H1 (cell line): ENCODE results near the gene SNED1. TPM values are rescaled to one million over a fixed set of nuclear protein-coding genes. Genes with fewer than 3 reads are reported as not detected.

ENCODE experiments used
- CTCF ChIA-PET: fragments of 300-600 bp; sonication (Branson Sonifier 250); formaldehyde crosslinking; loops from one replicate; lab custom pipeline; 2021; ENCODE audit not compliant: partially characterized antibody; lab: Charles Lee
- POLR2A ChIA-PET: fragments of 300-600 bp; sonication (Branson Sonifier 250); formaldehyde crosslinking; loops from one replicate; lab custom pipeline; 2021; ENCODE audit warnings: inconsistent platforms; ENCODE audit not compliant: partially characterized antibody; lab: Charles Lee
- DNase-seq, 2 experiments: peaks; one replicate each; pipeline versions ENCODE4 v3.0.0 to v3.0.0-alpha.2; 2010 to 2022; ENCODE audit warnings: low spot score in 2 of 2, low read depth in 1 of 2, mixed read lengths in 1 of 2
- FAIRE-seq: peaks from 2 replicates; lab custom pipeline; 2011; peaks lifted over from hg19 to GRCh38; lab: Jason Lieb, UNC
- H2AFZ ChIP-seq: 2 replicates; pipeline ENCODE4 v1.8.1; 2012; ENCODE audit warnings: low read length, inconsistent platforms
- H2AK5ac ChIP-seq: 2 replicates; pipeline ENCODE4 v1.6.1; 2013; ENCODE audit warnings: low read depth, low read length
- H2BK120ac ChIP-seq: replicated peaks from 2 replicates; pipeline ENCODE3; 2013; ENCODE audit warnings: low read depth, low read length, inconsistent platforms
- H2BK12ac ChIP-seq: 2 replicates; pipeline ENCODE4 v1.6.1; 2013; ENCODE audit warnings: low read depth, low read length
- H2BK15ac ChIP-seq: 2 replicates; pipeline ENCODE4 v1.6.1; 2013; ENCODE audit warnings: low read length
- H2BK20ac ChIP-seq: 2 replicates; pipeline ENCODE4 v1.6.1; 2013; ENCODE audit warnings: low read length
- H2BK5ac ChIP-seq: 2 replicates; pipeline ENCODE4 v1.6.1; 2013; ENCODE audit warnings: low read depth, low read length
- H3K14ac ChIP-seq: 2 replicates; pipeline ENCODE4 v1.6.1; 2013; ENCODE audit warnings: inconsistent platforms; ENCODE audit not compliant: insufficient read length
- H3K18ac ChIP-seq: 2 replicates; pipeline ENCODE4 v1.6.1; 2013; ENCODE audit warnings: low read length; ENCODE audit errors: extremely low read depth
- H3K23ac ChIP-seq: 2 replicates; pipeline ENCODE4 v1.6.1; 2013; ENCODE audit warnings: inconsistent platforms; ENCODE audit not compliant: insufficient read length
- H3K23me2 ChIP-seq: 2 replicates; pipeline ENCODE4 v1.6.1; 2013; ENCODE audit warnings: low read depth, low read length
- H3K27ac ChIP-seq: 2 replicates; pipeline ENCODE4 v1.6.1; 2011; ENCODE audit warnings: low read depth, low read length, inconsistent platforms
- H3K27me3 ChIP-seq, 4 experiments: replicated peaks in 1 of 4; 1 replicate in 1 of 4; 2 replicates in 3 of 4; pipeline versions ENCODE4 v1.6.1 to v1.8.1; 2011 to 2013; ENCODE audit warnings: low read length in 3 of 4, mild to moderate bottlenecking in 3 of 4, inconsistent platforms in 2 of 4, mixed read lengths in 2 of 4, moderate library complexity in 1 of 4; ENCODE audit not compliant: control insufficient read depth in 3 of 4, insufficient read depth in 3 of 4; ENCODE audit errors: extremely low read depth in 1 of 4
- H3K36me3 ChIP-seq, 4 experiments: 2 replicates each; pipeline versions ENCODE4 v1.6.1 to v1.8.1; 2011 to 2013; ENCODE audit warnings: mild to moderate bottlenecking in 4 of 4, low read length in 3 of 4, moderate library complexity in 2 of 4, control low read depth in 1 of 4, inconsistent platforms in 1 of 4; ENCODE audit not compliant: insufficient read depth in 4 of 4, control insufficient read depth in 2 of 4
- H3K4ac ChIP-seq: replicated peaks from 2 replicates; pipeline ENCODE3; 2013; ENCODE audit warnings: low read length, low read depth, mixed read lengths, inconsistent platforms; ENCODE audit not compliant: insufficient read length
- H3K4me1 ChIP-seq, 4 experiments: replicated peaks in 1 of 4; 1 replicate in 1 of 4; 2 replicates in 3 of 4; pipeline versions ENCODE4 v1.6.1 to v1.8.1; 2011 to 2013; ENCODE audit warnings: low read length in 3 of 4, inconsistent platforms in 2 of 4, mixed read lengths in 1 of 4; ENCODE audit not compliant: insufficient read depth in 4 of 4, control insufficient read depth in 3 of 4
- H3K4me2 ChIP-seq, 2 experiments: 2 replicates each; pipeline versions ENCODE4 v1.6.1 to v1.8.1; 2011 to 2013; ENCODE audit warnings: low read depth in 2 of 2, low read length in 2 of 2, control low read depth in 1 of 2, inconsistent platforms in 1 of 2, mild to moderate bottlenecking in 1 of 2; ENCODE audit not compliant: insufficient read depth in 1 of 2
- H3K4me3 ChIP-seq, 4 experiments: fragments of 200-600, 300-600 bp in 1 of 4; sonication (generic), shearing (Covaris generic), sonication (Bioruptor Twin) in 1 of 4; 2 replicates each; pipeline versions ENCODE4 v1.5.1 to v1.8.1; 2011 to 2016; ENCODE audit warnings: low read length in 4 of 4, low read depth in 3 of 4, control low read depth in 2 of 4, inconsistent platforms in 2 of 4, mild to moderate bottlenecking in 2 of 4, mixed read lengths in 1 of 4, moderate library complexity in 1 of 4; ENCODE audit not compliant: insufficient read depth in 2 of 4; ENCODE audit errors: extremely low read depth in 1 of 4
- H3K56ac ChIP-seq: replicated peaks from 2 replicates; pipeline ENCODE3; 2013; ENCODE audit warnings: low read depth, mild to moderate bottlenecking, mixed read lengths, low read length, inconsistent platforms; ENCODE audit not compliant: insufficient read length
- H3K79me1 ChIP-seq: 2 replicates; pipeline ENCODE4 v1.6.1; 2013; ENCODE audit warnings: low read depth, low read length, control low read depth
- H3K79me2 ChIP-seq, 2 experiments: 2 replicates each; pipeline versions ENCODE4 v1.6.1 to v1.8.1; 2012 to 2013; ENCODE audit warnings: low read length in 2 of 2, mild to moderate bottlenecking in 2 of 2, inconsistent platforms in 1 of 2; ENCODE audit not compliant: insufficient read depth in 2 of 2, control insufficient read depth in 1 of 2
- H3K9ac ChIP-seq, 4 experiments: replicated peaks in 1 of 4; 1 replicate in 1 of 4; 2 replicates in 3 of 4; pipeline versions ENCODE4 v1.6.1 to v1.8.1; 2011 to 2013; ENCODE audit warnings: low read depth in 3 of 4, low read length in 3 of 4, control low read depth in 2 of 4, mild to moderate bottlenecking in 2 of 4, moderate library complexity in 2 of 4, inconsistent platforms in 1 of 4; ENCODE audit errors: extremely low read depth in 1 of 4
- H3K9me3 ChIP-seq, 2 experiments: 2 replicates each; pipeline versions ENCODE4 v1.6.1 to v1.8.1; 2012 to 2013; ENCODE audit warnings: mild to moderate bottlenecking in 2 of 2, moderate library complexity in 2 of 2, control low read depth in 1 of 2, inconsistent platforms in 1 of 2, low read depth in 1 of 2, low read length in 1 of 2, mixed read lengths in 1 of 2; ENCODE audit not compliant: insufficient read depth in 2 of 2
- H4K20me1 ChIP-seq, 2 experiments: replicated peaks in 1 of 2; 2 replicates each; pipeline versions ENCODE3 to v1.8.1; 2011 to 2013; ENCODE audit warnings: inconsistent platforms in 2 of 2, low read length in 2 of 2, mild to moderate bottlenecking in 1 of 2; ENCODE audit not compliant: insufficient read depth in 2 of 2, control insufficient read depth in 1 of 2
- H4K5ac ChIP-seq: 2 replicates; pipeline ENCODE4 v1.6.1; 2013; ENCODE audit warnings: low read length, low read depth, mixed read lengths, inconsistent platforms; ENCODE audit not compliant: insufficient read length
- H4K8ac ChIP-seq: 2 replicates; pipeline ENCODE4 v1.8.0; 2013; ENCODE audit warnings: mild to moderate bottlenecking, moderate library complexity, low read length, inconsistent platforms; ENCODE audit not compliant: insufficient read depth; ENCODE audit errors: extremely low read depth
- H4K91ac ChIP-seq: replicated peaks from 2 replicates; pipeline ENCODE3; 2013; ENCODE audit warnings: low read length, mixed read lengths, inconsistent platforms; ENCODE audit not compliant: insufficient read length
- ASH2L ChIP-seq: fragments of 200-600, 300-600 bp; sonication (generic); IDR thresholded peaks from one replicate; pipeline ENCODE4 v1.7.1; 2017; ENCODE audit warnings: low read length
- BCL11A ChIP-seq, 2 experiments: IDR thresholded peaks; one replicate each; pipeline ENCODE4 v1.6.1; 2011; ENCODE audit warnings: low read depth in 2 of 2, low read length in 2 of 2, mild to moderate bottlenecking in 2 of 2
- BRCA1 ChIP-seq: IDR thresholded peaks from 2 replicates; pipeline ENCODE4 v1.6.1; 2012; ENCODE audit warnings: low read depth, low read length, improper control_type of control experiment
- EGR1 ChIP-seq: IDR thresholded peaks from 2 replicates; pipeline ENCODE4 v1.6.1; 2011; ENCODE audit warnings: low read depth, low read length, borderline replicate concordance
- EZH2 ChIP-seq: fragments of 200-600 bp; sonication (generic); IDR thresholded peaks from 2 replicates; pipeline ENCODE4 v1.7.1; 2012; ENCODE audit warnings: low read depth, mild to moderate bottlenecking, moderate library complexity, low read length, inconsistent platforms; ENCODE audit not compliant: severe bottlenecking
- HDAC2 ChIP-seq, 2 experiments: fragments of 300-600 bp in 1 of 2; sonication (generic) in 1 of 2; IDR thresholded peaks; 2 replicates each; pipeline ENCODE4 v1.6.1; 2011 to 2012; ENCODE audit warnings: low read depth in 2 of 2, low read length in 2 of 2, mild to moderate bottlenecking in 2 of 2, moderate library complexity in 2 of 2, borderline replicate concordance in 1 of 2, inconsistent platforms in 1 of 2
- JUND ChIP-seq: IDR thresholded peaks from 2 replicates; pipeline ENCODE4 v1.6.1; 2011; ENCODE audit warnings: mild to moderate bottlenecking, improper control_type of control experiment, low read length
- KDM4A ChIP-seq: IDR thresholded peaks from one replicate; pipeline ENCODE4 v1.7.1; 2012; ENCODE audit warnings: low read depth, mild to moderate bottlenecking, moderate library complexity, low read length, inconsistent platforms; ENCODE audit not compliant: severe bottlenecking
- MAFK ChIP-seq: IDR thresholded peaks from 2 replicates; pipeline ENCODE4 v1.6.1; 2012; ENCODE audit warnings: low read depth, mild to moderate bottlenecking, improper control_type of control experiment, low read length
- POLR2AphosphoS5 ChIP-seq: IDR thresholded peaks from 2 replicates; pipeline ENCODE4 v1.6.1; 2011; ENCODE audit warnings: low read depth, low read length
- RBBP5 ChIP-seq: IDR thresholded peaks from 2 replicates; pipeline ENCODE4 v1.7.1; 2012; ENCODE audit warnings: low read depth, mild to moderate bottlenecking, inconsistent platforms, low read length, moderate library complexity, borderline replicate concordance
- RFX5 ChIP-seq: IDR thresholded peaks from 2 replicates; pipeline ENCODE4 v1.6.1; 2011; ENCODE audit warnings: low read depth, low read length, improper control_type of control experiment, borderline replicate concordance
- TAF1 ChIP-seq: IDR thresholded peaks from 2 replicates; pipeline ENCODE4 v1.6.1; 2011; ENCODE audit warnings: mild to moderate bottlenecking, low read depth, low read length
- YY1 ChIP-seq: IDR thresholded peaks from 2 replicates; pipeline ENCODE4 v1.6.1; 2011; ENCODE audit warnings: low read depth, mild to moderate bottlenecking, low read length
- WGBS, 2 experiments: shearing (Covaris generic) in 1 of 2; methylation state at CpG; one replicate each; pipeline versions ENCODE4 v1.1.6 to v1.1.7; 2013 to 2015; ENCODE audit warnings: low lambda C conversion rate in 2 of 2, mixed read lengths in 2 of 2, inconsistent platforms in 1 of 2, low coverage in 1 of 2, missing lambda C conversion rate in 1 of 2; ENCODE audit not compliant: insufficient replicate concordance in 2 of 2, insufficient coverage in 1 of 2, insufficient read length in 1 of 2; ENCODE audit errors: extremely low coverage in 1 of 2, missing lambda C conversion rate in 1 of 2; 5-methylcytosine and 5-hydroxymethylcytosine counted together
- polyA plus RNA-seq, 7 experiments: library from polyadenylated mRNA; depleted of rRNA in 3 of 7; stranded (reverse) in 5 of 7; unstranded in 2 of 7; fragments of >200 nt in 5 of 7; fragments of 200-250 nt in 2 of 7; gene quantifications; 1 replicate in 5 of 7; 2 replicates in 1 of 7; 4 replicates in 1 of 7; pipeline versions ENCODE4 v1.2.1 to v1.2.3, GENCODE V29; 2011 to 2013; ENCODE audit warnings: missing spikeins in 2 of 7, mixed read lengths in 2 of 7
- total RNA-seq: library from RNA; stranded (reverse); fragmentation: NEBNext Ultra II Directional; extraction: Animal tissue kit (Norgen Biotek cat#: 25700); gene quantifications from 2 replicates; pipeline ENCODE4 v1.2.1, GENCODE V29; 2021

The SNED1 gene
- total and polyA plus RNA-seq, 2 of the 8 experiments (the other 6 are each of a cell fraction or from before 2014, with no cell fraction given) = 1.9 TPM

- H3K4ac ChIP-seq = no peak overlapping the region
- H3K4me3 ChIP-seq = no peak overlapping the region
- POLR2A ChIA-PET = no interaction called here
- H2BK5ac ChIP-seq = no peak overlapping the region
- no peak overlapping the region for H3K14ac ChIP-seq
- H3K4me1 ChIP-seq = no peaks in the 10 kb centered on the region
- H3K27ac ChIP-seq = no peak overlapping the region
- H4K20me1 ChIP-seq = peaks cover 1 to 9% of the 10 kb centered on the region in 2 experiments
- no peaks in the 10 kb centered on the region for H3K79me1 ChIP-seq
- H4K91ac ChIP-seq = no peak overlapping the region
- H3K23me2 ChIP-seq = no peaks in the 10 kb centered on the region
- H2AK5ac ChIP-seq = no peak overlapping the region
- no peak overlapping the region for H2BK15ac ChIP-seq
- TF ChIP-seq YY1 = no peak
- TF ChIP-seq BCL11A (IDR thresholded peaks at IDR 0.05; ENCODE audit: low read depth in 2 of 2, low read length in 2 of 2) = no peak
- no peak for TF ChIP-seq KDM4A
- no peak for TF ChIP-seq EZH2
- no peak for TF ChIP-seq RFX5
- no peak for TF ChIP-seq RBBP5
- TF ChIP-seq MAFK = no peak
- no peak for TF ChIP-seq POLR2AphosphoS5
- TF ChIP-seq ASH2L = no peak
- TF ChIP-seq EGR1 = no peak
- no peak for TF ChIP-seq TAF1
- no peak for TF ChIP-seq JUND
- no peak for TF ChIP-seq BRCA1
- no peak for TF ChIP-seq HDAC2 (IDR thresholded peaks at IDR 0.05; ENCODE audit: borderline replicate concordance in 1 of 2, low read depth in 2 of 2, low read length in 2 of 2)
- H2BK120ac ChIP-seq = no peak overlapping the region
- no peak overlapping the region for H2AFZ ChIP-seq
- no peak overlapping the region for H3K23ac ChIP-seq
- H3K4me2 ChIP-seq = no peak overlapping the region
- no peaks in the 10 kb centered on the region for H3K9me3 ChIP-seq
- H2BK12ac ChIP-seq = no peak overlapping the region
- whole genome bisulfite sequencing, 2 experiments = 92% methylated on average over 8 of the region's 8 CpGs; no CpG with 5 or more reads in 1 of the 2 experiments
- no peaks in the 10 kb centered on the region for H3K27me3 ChIP-seq
- no peak overlapping the region for H2BK20ac ChIP-seq
- no peak overlapping the region for H3K18ac ChIP-seq
- CTCF ChIA-PET = interaction anchor here (0.7 to 1.5 kb wide), 7 partner anchors 9 to 196 kb away, joined by 3 to 6 read pairs (median 4); no protein-coding TSS in a partner anchor
- no peaks in the 10 kb centered on the region for H3K36me3 ChIP-seq
- no peak overlapping the region for H3K56ac ChIP-seq
- no peak overlapping the region for H4K5ac ChIP-seq
- H4K8ac ChIP-seq = no peak overlapping the region
- DNase-seq = no peak
- no peak for FAIRE-seq
- H3K9ac ChIP-seq = no peak overlapping the region
- no peaks in the 10 kb centered on the region for H3K79me2 ChIP-seq
These were observed 55.3 kb downstream of the SNED1 start for GRCh38 chr2:241053576-241054251.
